Measurements from ENCODE around the gene DSP.

DNA sequence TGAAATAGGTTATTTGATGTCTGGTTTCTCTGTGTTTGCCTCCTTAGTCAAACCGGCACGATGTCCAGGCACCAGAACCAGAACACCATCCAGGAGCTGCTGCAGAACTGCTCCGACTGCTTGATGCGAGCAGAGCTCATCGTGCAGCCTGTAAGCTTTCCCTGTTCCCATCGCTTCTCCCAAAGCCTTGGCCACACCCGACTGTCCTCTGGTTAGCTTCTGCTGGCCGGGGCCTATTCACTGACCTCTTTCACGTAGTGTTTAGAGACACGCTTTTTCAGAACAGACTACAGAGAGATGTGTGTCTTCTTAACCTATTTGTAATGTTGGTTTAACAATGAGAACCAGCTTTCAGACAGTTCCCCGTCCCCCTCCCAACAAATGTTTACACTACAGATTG lies 14.2 kb downstream of the DSP start:
- TF ChIP-seq EZH2 (optimal IDR thresholded peaks at IDR 0.05; ENCODE audit: low read depth, low read length) = no peak
- TF ChIP-seq, protein P1, sequence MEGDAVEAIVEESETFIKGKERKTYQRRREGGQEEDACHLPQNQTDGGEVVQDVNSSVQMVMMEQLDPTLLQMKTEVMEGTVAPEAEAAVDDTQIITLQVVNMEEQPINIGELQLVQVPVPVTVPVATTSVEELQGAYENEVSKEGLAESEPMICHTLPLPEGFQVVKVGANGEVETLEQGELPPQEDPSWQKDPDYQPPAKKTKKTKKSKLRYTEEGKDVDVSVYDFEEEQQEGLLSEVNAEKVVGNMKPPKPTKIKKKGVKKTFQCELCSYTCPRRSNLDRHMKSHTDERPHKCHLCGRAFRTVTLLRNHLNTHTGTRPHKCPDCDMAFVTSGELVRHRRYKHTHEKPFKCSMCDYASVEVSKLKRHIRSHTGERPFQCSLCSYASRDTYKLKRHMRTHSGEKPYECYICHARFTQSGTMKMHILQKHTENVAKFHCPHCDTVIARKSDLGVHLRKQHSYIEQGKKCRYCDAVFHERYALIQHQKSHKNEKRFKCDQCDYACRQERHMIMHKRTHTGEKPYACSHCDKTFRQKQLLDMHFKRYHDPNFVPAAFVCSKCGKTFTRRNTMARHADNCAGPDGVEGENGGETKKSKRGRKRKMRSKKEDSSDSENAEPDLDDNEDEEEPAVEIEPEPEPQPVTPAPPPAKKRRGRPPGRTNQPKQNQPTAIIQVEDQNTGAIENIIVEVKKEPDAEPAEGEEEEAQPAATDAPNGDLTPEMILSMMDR (IDR thresholded peaks at IDR 0.05; ENCODE audit: low read length) = no peak

Measured in MM.1S (cell line).